Stimulated activated CD4-positive, alpha-beta T cell treated with anti-CD3 and anti-CD28 coated beads, TNF-alpha, amount 100 ng/mL, for 4 hours (primary cell): Measurements from ENCODE around the gene VTN.
"Not testable (repeated sequence)": the region's sequence is repeated elsewhere in the genome, so short reads cannot be mapped to it uniquely, and the experiment has no call there.

Experiments used
- DNase-seq, 3 experiments: peaks; one replicate each; pipeline ENCODE4 v3.0.0-alpha.2; 2020; ENCODE audit warnings: low read depth in 3 of 3

VTN gene

GRCh38 chr17:28342313-28342712 lies 27.8 kb downstream of the VTN start:
- DNase-seq = no peak

DNA sequence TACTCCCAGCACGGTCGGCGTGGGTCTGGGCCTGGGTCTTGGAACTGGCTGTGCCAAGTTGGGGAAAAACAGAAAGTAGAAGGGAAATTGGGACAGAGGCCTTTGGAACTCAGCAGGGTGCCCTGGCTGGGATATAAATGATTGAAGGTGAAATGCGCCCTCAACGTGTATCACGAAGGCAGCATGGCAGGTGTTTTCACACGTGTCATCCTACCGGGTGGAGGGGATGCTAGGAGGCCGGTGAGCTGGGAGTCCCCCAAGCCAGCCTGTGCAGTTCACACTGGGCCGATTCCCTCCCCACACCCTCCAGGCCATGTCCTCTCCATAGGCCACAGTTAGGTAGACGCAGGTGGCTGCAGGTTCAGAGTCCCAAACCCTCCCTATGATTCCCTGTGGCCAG lies 28.6 kb downstream of the VTN start:
- DNase-seq = no peak

DNA sequence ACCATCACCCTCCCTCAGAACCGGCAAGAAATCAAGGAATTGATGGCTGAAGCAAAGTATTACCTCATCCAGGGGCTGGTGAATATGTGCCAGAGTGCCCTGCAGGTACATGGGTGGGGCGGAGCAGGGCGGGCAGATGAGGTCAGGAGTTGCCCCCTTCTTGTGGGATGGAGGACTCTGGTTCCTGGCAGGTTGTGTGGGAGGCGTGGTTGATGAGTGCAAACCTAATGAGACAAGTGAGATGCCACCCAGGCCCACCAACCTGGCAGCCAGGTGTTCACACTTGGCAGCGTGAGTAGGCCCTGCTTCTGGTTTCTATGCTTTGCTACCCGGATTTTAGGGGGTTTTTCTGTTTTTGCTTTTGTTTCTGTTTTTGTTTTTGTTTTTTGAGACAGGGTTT lies 29.7 kb downstream of the VTN start:
- no peak for DNase-seq

DNA sequence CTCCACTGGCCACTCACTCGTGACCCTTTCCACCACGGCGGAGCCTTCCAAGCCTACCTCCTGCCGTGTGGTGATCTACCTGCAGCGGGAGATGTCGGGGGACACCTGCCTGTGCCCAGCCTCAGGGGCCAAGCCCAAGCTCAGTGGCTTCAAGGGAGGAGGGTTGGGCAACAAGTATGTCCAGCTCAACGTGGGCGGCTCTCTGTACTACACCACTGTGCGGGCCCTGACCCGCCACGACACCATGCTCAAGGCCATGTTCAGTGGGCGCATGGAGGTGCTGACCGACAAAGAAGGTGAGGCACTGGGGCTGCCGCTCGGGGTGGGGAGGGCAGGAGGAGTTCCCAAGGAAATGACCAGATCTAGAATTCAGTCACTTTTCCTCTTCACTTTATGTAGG lies 30.7 kb downstream of the VTN start:
- no peak for DNase-seq

DNA sequence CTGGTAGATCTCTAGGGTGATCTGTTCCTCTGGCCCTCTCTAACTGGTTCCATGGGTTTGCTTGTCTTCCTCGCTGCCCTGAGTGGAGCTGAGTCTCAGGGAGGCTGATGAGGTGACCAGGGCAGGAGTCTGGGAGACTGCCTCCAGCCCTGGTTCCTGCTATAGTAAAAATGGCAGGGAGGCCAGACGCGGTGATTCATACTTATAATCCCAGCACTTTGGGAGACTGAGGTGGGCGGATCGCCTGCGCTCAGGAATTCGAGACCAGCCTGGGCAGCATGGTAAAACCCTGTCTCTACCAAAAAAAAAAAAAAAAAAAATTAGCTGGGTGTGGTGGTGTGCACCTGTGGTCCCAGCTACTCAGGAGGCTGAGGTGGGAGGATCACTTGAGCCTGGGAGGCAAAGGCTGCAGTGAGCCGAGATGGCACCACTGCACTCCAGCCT lies 31.3 kb downstream of the VTN start:
- DNase-seq = not testable (repeated sequence)

DNA sequence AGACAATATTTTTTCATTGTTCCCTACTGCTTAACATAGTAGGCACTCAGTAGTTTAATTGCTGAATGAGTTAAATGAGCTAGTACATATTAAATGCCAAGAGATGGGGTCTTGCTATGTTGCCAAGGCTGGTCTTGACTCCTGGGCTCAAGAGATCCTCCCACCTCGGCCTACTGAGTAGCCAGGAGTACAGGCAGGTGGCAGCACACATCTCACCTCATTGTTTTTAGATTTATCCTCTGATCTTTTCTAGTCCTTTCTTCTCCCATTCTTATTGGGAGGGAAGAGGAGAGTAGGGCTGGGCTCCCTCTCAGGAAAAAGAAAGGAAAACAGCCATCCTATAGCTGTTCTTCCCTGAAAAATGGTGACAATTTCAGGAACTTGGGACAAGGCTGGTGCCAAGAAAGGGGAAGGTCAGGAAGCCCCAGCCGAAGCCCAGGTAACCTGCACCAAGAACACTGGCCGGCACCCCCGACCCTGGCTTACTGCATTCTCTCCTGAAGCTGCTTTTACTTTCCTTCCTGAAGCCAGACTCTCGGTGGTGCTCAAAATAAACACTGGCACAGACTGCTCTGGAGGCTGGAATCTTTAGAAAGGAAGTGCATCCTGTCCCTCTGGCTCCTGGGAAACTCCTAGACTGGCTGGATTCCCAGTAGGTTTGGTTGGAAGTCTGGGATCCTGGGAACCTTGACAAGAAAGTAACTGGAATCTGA lies 31.9 kb downstream of the VTN start:
- no peak for DNase-seq

DNA sequence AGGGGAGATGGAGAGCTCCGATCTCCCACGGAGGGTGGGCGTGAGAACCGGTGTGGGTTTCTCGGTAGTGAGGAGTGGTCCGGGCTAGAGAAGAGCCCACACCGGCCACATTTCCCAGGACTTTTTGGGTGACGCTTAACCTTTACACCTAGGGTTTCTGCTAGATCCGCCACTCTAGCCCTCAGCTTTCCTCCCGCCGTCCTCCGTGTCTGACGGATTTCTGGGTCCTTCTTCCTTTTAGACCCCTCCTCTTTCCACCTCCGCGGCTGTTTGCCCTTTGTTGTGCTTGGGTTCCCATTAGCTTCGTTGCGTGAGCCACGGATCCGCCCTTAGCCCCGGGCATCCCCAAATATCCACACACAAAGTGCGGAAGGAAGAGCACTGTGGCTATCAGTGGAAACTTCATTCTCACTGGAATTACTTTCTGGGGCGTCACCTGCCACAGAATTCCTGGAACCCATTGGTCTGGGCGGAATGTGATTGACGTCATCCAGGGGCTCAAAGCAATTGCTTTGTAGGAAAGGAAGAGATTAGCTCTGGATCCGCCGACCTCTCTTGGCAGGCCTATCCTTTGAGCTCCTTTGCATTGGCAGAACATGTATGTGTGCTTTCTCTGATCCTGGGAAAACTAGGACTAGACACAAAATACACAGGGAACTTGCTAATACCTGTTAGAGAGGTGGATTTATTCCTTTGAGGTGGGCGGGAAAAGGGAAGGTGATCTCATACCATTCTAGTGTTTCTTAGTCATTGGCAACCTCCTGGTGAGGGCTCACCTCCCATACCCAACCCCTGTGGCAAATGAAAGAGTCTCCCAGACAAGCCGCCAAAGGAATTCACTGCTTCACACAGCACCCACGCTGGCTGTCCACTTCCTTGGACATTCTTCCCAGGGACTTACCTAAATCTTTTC lies 33.9 kb downstream of the VTN start:
- DNase-seq = peak in 1 of 3 experiments; percentile 5

DNA sequence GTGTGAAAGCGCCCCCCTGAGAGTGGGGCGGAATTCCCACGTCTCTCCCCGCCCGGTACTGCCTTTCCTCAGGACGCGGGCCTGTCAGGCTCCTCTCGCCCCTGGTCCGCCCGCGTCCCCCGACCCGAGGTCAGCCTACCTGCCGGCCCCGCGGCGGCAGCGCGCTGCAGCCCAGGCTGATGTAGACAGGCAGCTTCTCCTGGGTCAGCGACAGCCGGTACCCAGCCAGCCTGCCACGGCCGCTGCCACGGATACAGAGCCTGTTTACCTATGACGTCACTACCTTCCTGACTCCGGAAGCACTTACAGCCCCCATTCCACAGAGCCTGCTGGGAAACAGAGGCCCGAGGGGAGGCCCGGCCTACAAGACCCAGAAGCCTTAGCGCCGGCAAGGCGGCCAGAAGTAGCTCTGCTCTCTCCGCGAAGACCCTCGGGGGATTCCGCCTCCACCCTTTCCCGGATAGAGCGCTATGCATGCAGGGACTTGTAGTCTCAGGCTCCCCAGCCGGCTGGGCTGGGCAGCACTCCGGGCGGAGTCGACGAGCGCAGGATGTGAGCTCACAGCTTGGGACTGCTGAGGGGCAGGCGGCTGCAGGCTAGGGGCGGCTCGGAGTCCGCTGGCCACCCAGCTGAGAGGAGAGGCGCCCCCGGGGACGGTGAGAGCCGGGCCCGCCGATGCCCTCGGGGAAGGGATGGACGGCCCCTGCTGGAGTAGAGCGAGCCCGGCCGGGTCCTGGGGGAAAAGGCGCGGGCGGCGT lies 34.7 kb downstream of the VTN start, which contains the start of the genes IFT20 and TNFAIP1:
Gene IFT20 (minus strand): TSS at position 272 of the 758 bp plus-strand sequence. CDS start 3,487 bp downstream, outside the sequence.
Gene TNFAIP1 (plus strand): TSS at position 561 of the 758 bp plus-strand sequence. CDS start 3,761 bp downstream, outside the sequence.
- peak; percentile 79 to 97 (median 97) for DNase-seq

GRCh38 chr17:28334666-28335200 lies 35.4 kb downstream of the VTN start:
- DNase-seq = no peak

- no peak for DNase-seq
Measured at GRCh38 chr17:28334171-28334570, 35.9 kb downstream of the VTN start.

DNA sequence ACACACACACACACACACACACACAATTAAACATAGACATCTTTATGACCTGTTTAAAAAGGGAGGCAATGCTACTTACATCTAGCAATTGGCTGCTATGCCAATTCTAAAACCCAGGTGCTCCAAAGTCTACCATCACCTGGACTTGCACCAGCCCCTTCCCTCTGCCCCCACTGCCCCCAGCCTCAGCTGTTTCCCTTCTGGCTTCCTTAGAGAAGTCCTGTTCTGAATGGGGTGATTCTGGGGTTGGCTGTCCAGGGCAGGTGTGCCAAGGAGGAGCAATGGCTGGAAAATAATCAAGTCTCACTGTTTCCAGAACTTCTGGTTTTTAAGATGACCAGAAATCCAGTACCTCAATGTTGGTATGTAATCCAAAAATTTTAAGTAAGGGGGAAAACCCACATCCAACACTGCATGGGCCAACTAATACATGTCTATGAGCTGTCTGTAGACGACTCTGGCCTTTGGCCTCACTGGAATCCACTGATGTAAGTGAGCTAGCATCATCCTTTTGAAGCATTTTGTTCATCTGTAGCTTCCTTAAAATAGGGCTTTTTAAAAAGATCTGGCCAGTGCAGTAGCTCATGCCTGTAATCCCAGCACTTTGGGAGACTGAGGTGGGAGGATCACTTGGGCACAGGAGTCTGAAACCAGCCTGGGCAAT lies 36.9 kb downstream of the VTN start:
- DNase-seq = no peak

DNA sequence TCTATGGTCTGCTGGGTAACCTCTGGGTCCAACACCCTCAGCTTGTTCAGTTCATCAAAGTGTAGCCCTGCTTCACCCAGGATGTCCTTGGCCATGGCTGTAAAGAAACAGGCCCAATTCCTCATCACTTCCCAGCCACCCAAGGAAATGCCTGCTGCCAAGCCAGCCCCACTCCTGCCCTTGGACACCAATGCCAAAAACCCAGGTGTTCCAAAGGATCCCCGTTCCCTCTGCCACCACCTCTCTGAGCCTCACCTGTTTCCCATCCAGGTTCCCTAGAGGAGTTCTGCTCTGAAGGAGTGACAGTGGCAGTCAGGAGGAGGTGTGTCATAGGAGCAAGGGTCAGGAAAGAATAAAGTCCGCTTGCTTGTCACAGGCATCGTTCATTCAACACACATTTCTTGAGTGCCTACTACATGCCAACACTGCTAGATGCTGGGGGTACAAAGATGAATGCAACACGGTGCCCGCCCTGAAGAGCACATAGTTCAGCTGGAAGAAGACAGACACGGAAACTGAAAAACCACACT lies 38.2 kb downstream of the VTN start:
- no peak for DNase-seq

GRCh38 chr17:28330671-28331070 lies 39.4 kb downstream of the VTN start:
- DNase-seq = no peak

- no peak for DNase-seq
Measured at GRCh38 chr17:28328325-28328724, 41.8 kb downstream of the VTN start.

DNA sequence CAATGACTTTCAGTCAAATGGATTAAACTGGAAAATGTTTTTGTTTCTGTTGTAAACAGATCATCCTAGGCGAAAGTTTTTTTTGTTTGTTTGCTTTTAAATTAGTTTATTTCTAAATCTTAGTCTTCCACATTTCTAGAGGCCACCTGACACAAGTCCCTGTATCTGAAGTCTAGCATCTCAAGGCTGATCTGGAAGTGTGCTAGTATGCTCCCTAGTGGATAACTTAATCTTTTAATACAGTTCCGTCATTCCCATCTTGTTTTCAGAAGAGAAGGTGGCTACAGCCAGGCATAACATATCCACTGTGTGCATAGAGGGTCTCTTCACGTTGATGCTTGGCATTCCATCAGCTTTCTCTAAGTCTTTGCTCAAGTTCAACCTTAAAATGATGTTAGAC lies 42.4 kb downstream of the VTN start:
- no peak for DNase-seq

DNA sequence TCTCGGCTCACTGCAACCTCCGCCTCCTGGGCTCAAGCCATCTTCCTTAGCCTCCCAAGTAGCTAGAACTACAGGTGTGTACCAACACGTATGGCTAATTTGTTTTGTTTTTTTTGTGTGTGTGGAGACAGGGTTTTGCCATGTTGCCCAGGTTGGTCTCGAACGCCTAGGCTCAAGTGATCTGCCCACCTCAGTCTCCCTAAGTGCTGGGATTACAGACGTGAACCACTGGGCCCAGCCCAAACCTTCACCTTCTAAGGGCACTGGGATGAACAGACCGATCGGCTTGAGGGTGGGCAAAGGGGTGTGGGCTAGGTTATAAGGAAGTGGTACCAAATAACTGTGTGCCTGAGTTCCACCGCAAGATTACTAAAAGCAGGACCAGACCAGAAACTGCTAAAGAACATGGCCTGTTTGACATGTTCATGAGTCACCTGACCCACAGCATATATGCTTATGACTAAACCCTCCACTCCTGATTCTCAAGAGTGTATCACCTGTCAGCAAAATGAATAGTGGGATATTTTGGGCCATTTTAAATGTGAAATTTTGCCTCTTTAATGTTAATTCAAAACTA lies 43.0 kb downstream of the VTN start:
- DNase-seq = no peak

- no peak for DNase-seq
Measured at GRCh38 chr17:28326114-28326513, 44.0 kb downstream of the VTN start.

GRCh38 chr17:28325211-28325610 lies 44.9 kb downstream of the VTN start:
- DNase-seq = no peak

GRCh38 chr17:28324781-28325180 lies 45.3 kb downstream of the VTN start:
- DNase-seq = no peak

- no peak for DNase-seq
Measured at GRCh38 chr17:28324267-28324745, 45.8 kb downstream of the VTN start.
